H1 (cell line): Measurements from ENCODE around the gene OBP2B. TPM values are rescaled to one million over a fixed set of nuclear protein-coding genes. Genes with fewer than 3 reads are reported as not detected.

ENCODE experiments used
- CTCF ChIA-PET: fragments of 300-600 bp; sonication (Branson Sonifier 250); formaldehyde crosslinking; loops from one replicate; lab custom pipeline; 2021; ENCODE audit not compliant: partially characterized antibody; lab: Charles Lee
- POLR2A ChIA-PET: fragments of 300-600 bp; sonication (Branson Sonifier 250); formaldehyde crosslinking; loops from one replicate; lab custom pipeline; 2021; ENCODE audit warnings: inconsistent platforms; ENCODE audit not compliant: partially characterized antibody; lab: Charles Lee
- DNase-seq, 2 experiments: peaks; one replicate each; pipeline versions ENCODE4 v3.0.0 to v3.0.0-alpha.2; 2010 to 2022; ENCODE audit warnings: low spot score in 2 of 2, low read depth in 1 of 2, mixed read lengths in 1 of 2
- FAIRE-seq: peaks from 2 replicates; lab custom pipeline; 2011; peaks lifted over from hg19 to GRCh38; lab: Jason Lieb, UNC
- H2AFZ ChIP-seq: 2 replicates; pipeline ENCODE4 v1.8.1; 2012; ENCODE audit warnings: low read length, inconsistent platforms
- H2AK5ac ChIP-seq: 2 replicates; pipeline ENCODE4 v1.6.1; 2013; ENCODE audit warnings: low read depth, low read length
- H2BK120ac ChIP-seq: replicated peaks from 2 replicates; pipeline ENCODE3; 2013; ENCODE audit warnings: low read depth, low read length, inconsistent platforms
- H2BK12ac ChIP-seq: 2 replicates; pipeline ENCODE4 v1.6.1; 2013; ENCODE audit warnings: low read depth, low read length
- H2BK15ac ChIP-seq: 2 replicates; pipeline ENCODE4 v1.6.1; 2013; ENCODE audit warnings: low read length
- H2BK20ac ChIP-seq: 2 replicates; pipeline ENCODE4 v1.6.1; 2013; ENCODE audit warnings: low read length
- H2BK5ac ChIP-seq: 2 replicates; pipeline ENCODE4 v1.6.1; 2013; ENCODE audit warnings: low read depth, low read length
- H3K14ac ChIP-seq: 2 replicates; pipeline ENCODE4 v1.6.1; 2013; ENCODE audit warnings: inconsistent platforms; ENCODE audit not compliant: insufficient read length
- H3K18ac ChIP-seq: 2 replicates; pipeline ENCODE4 v1.6.1; 2013; ENCODE audit warnings: low read length; ENCODE audit errors: extremely low read depth
- H3K23ac ChIP-seq: 2 replicates; pipeline ENCODE4 v1.6.1; 2013; ENCODE audit warnings: inconsistent platforms; ENCODE audit not compliant: insufficient read length
- H3K23me2 ChIP-seq: 2 replicates; pipeline ENCODE4 v1.6.1; 2013; ENCODE audit warnings: low read depth, low read length
- H3K27ac ChIP-seq: 2 replicates; pipeline ENCODE4 v1.6.1; 2011; ENCODE audit warnings: low read depth, low read length, inconsistent platforms
- H3K27me3 ChIP-seq, 4 experiments: replicated peaks in 1 of 4; 1 replicate in 1 of 4; 2 replicates in 3 of 4; pipeline versions ENCODE4 v1.6.1 to v1.8.1; 2011 to 2013; ENCODE audit warnings: low read length in 3 of 4, mild to moderate bottlenecking in 3 of 4, inconsistent platforms in 2 of 4, mixed read lengths in 2 of 4, moderate library complexity in 1 of 4; ENCODE audit not compliant: control insufficient read depth in 3 of 4, insufficient read depth in 3 of 4; ENCODE audit errors: extremely low read depth in 1 of 4
- H3K36me3 ChIP-seq, 4 experiments: 2 replicates each; pipeline versions ENCODE4 v1.6.1 to v1.8.1; 2011 to 2013; ENCODE audit warnings: mild to moderate bottlenecking in 4 of 4, low read length in 3 of 4, moderate library complexity in 2 of 4, control low read depth in 1 of 4, inconsistent platforms in 1 of 4; ENCODE audit not compliant: insufficient read depth in 4 of 4, control insufficient read depth in 2 of 4
- H3K4ac ChIP-seq: replicated peaks from 2 replicates; pipeline ENCODE3; 2013; ENCODE audit warnings: low read length, low read depth, mixed read lengths, inconsistent platforms; ENCODE audit not compliant: insufficient read length
- H3K4me1 ChIP-seq, 4 experiments: replicated peaks in 1 of 4; 1 replicate in 1 of 4; 2 replicates in 3 of 4; pipeline versions ENCODE4 v1.6.1 to v1.8.1; 2011 to 2013; ENCODE audit warnings: low read length in 3 of 4, inconsistent platforms in 2 of 4, mixed read lengths in 1 of 4; ENCODE audit not compliant: insufficient read depth in 4 of 4, control insufficient read depth in 3 of 4
- H3K4me2 ChIP-seq, 2 experiments: 2 replicates each; pipeline versions ENCODE4 v1.6.1 to v1.8.1; 2011 to 2013; ENCODE audit warnings: low read depth in 2 of 2, low read length in 2 of 2, control low read depth in 1 of 2, inconsistent platforms in 1 of 2, mild to moderate bottlenecking in 1 of 2; ENCODE audit not compliant: insufficient read depth in 1 of 2
- H3K4me3 ChIP-seq, 4 experiments: fragments of 200-600, 300-600 bp in 1 of 4; sonication (generic), shearing (Covaris generic), sonication (Bioruptor Twin) in 1 of 4; 2 replicates each; pipeline versions ENCODE4 v1.5.1 to v1.8.1; 2011 to 2016; ENCODE audit warnings: low read length in 4 of 4, low read depth in 3 of 4, control low read depth in 2 of 4, inconsistent platforms in 2 of 4, mild to moderate bottlenecking in 2 of 4, mixed read lengths in 1 of 4, moderate library complexity in 1 of 4; ENCODE audit not compliant: insufficient read depth in 2 of 4; ENCODE audit errors: extremely low read depth in 1 of 4
- H3K56ac ChIP-seq: replicated peaks from 2 replicates; pipeline ENCODE3; 2013; ENCODE audit warnings: low read depth, mild to moderate bottlenecking, mixed read lengths, low read length, inconsistent platforms; ENCODE audit not compliant: insufficient read length
- H3K79me1 ChIP-seq: 2 replicates; pipeline ENCODE4 v1.6.1; 2013; ENCODE audit warnings: low read depth, low read length, control low read depth
- H3K79me2 ChIP-seq, 2 experiments: 2 replicates each; pipeline versions ENCODE4 v1.6.1 to v1.8.1; 2012 to 2013; ENCODE audit warnings: low read length in 2 of 2, mild to moderate bottlenecking in 2 of 2, inconsistent platforms in 1 of 2; ENCODE audit not compliant: insufficient read depth in 2 of 2, control insufficient read depth in 1 of 2
- H3K9ac ChIP-seq, 4 experiments: replicated peaks in 1 of 4; 1 replicate in 1 of 4; 2 replicates in 3 of 4; pipeline versions ENCODE4 v1.6.1 to v1.8.1; 2011 to 2013; ENCODE audit warnings: low read depth in 3 of 4, low read length in 3 of 4, control low read depth in 2 of 4, mild to moderate bottlenecking in 2 of 4, moderate library complexity in 2 of 4, inconsistent platforms in 1 of 4; ENCODE audit errors: extremely low read depth in 1 of 4
- H3K9me3 ChIP-seq, 2 experiments: 2 replicates each; pipeline versions ENCODE4 v1.6.1 to v1.8.1; 2012 to 2013; ENCODE audit warnings: mild to moderate bottlenecking in 2 of 2, moderate library complexity in 2 of 2, control low read depth in 1 of 2, inconsistent platforms in 1 of 2, low read depth in 1 of 2, low read length in 1 of 2, mixed read lengths in 1 of 2; ENCODE audit not compliant: insufficient read depth in 2 of 2
- H4K20me1 ChIP-seq, 2 experiments: replicated peaks in 1 of 2; 2 replicates each; pipeline versions ENCODE3 to v1.8.1; 2011 to 2013; ENCODE audit warnings: inconsistent platforms in 2 of 2, low read length in 2 of 2, mild to moderate bottlenecking in 1 of 2; ENCODE audit not compliant: insufficient read depth in 2 of 2, control insufficient read depth in 1 of 2
- H4K5ac ChIP-seq: 2 replicates; pipeline ENCODE4 v1.6.1; 2013; ENCODE audit warnings: low read length, low read depth, mixed read lengths, inconsistent platforms; ENCODE audit not compliant: insufficient read length
- H4K8ac ChIP-seq: 2 replicates; pipeline ENCODE4 v1.8.0; 2013; ENCODE audit warnings: mild to moderate bottlenecking, moderate library complexity, low read length, inconsistent platforms; ENCODE audit not compliant: insufficient read depth; ENCODE audit errors: extremely low read depth
- H4K91ac ChIP-seq: replicated peaks from 2 replicates; pipeline ENCODE3; 2013; ENCODE audit warnings: low read length, mixed read lengths, inconsistent platforms; ENCODE audit not compliant: insufficient read length
- BACH1 ChIP-seq: IDR thresholded peaks from 2 replicates; pipeline ENCODE4 v1.6.1; 2012; ENCODE audit warnings: low read length, improper control_type of control experiment
- BCL11A ChIP-seq, 2 experiments: IDR thresholded peaks; one replicate each; pipeline ENCODE4 v1.6.1; 2011; ENCODE audit warnings: low read depth in 2 of 2, low read length in 2 of 2, mild to moderate bottlenecking in 2 of 2
- CHD2 ChIP-seq: IDR thresholded peaks from 2 replicates; pipeline ENCODE4 v1.6.1; 2012; ENCODE audit warnings: low read length, improper control_type of control experiment
- GTF2F1 ChIP-seq: IDR thresholded peaks from 2 replicates; pipeline ENCODE4 v1.6.1; 2012; ENCODE audit warnings: low read depth, low read length, improper control_type of control experiment, borderline replicate concordance
- SP2 ChIP-seq: IDR thresholded peaks from 2 replicates; pipeline ENCODE4 v1.6.1; 2012; ENCODE audit warnings: mild to moderate bottlenecking, low read length, inconsistent platforms
- TAF1 ChIP-seq: IDR thresholded peaks from 2 replicates; pipeline ENCODE4 v1.6.1; 2011; ENCODE audit warnings: mild to moderate bottlenecking, low read depth, low read length
- TAF7 ChIP-seq: optimal IDR thresholded peaks from 2 replicates; pipeline ENCODE3; 2011; ENCODE audit warnings: low read depth, mild to moderate bottlenecking, inconsistent platforms, low read length, moderate library complexity, borderline replicate concordance
- ZNF274 ChIP-seq: IDR thresholded peaks from 2 replicates; pipeline ENCODE4 v1.7.0; 2012; ENCODE audit warnings: low read length, borderline replicate concordance; ENCODE audit errors: extremely low read depth
- WGBS, 2 experiments: shearing (Covaris generic) in 1 of 2; methylation state at CpG; one replicate each; pipeline versions ENCODE4 v1.1.6 to v1.1.7; 2013 to 2015; ENCODE audit warnings: low lambda C conversion rate in 2 of 2, mixed read lengths in 2 of 2, inconsistent platforms in 1 of 2, low coverage in 1 of 2, missing lambda C conversion rate in 1 of 2; ENCODE audit not compliant: insufficient replicate concordance in 2 of 2, insufficient coverage in 1 of 2, insufficient read length in 1 of 2; ENCODE audit errors: extremely low coverage in 1 of 2, missing lambda C conversion rate in 1 of 2; 5-methylcytosine and 5-hydroxymethylcytosine counted together
- polyA plus RNA-seq, 7 experiments: library from polyadenylated mRNA; depleted of rRNA in 3 of 7; stranded (reverse) in 5 of 7; unstranded in 2 of 7; fragments of >200 nt in 5 of 7; fragments of 200-250 nt in 2 of 7; gene quantifications; 1 replicate in 5 of 7; 2 replicates in 1 of 7; 4 replicates in 1 of 7; pipeline versions ENCODE4 v1.2.1 to v1.2.3, GENCODE V29; 2011 to 2013; ENCODE audit warnings: missing spikeins in 2 of 7, mixed read lengths in 2 of 7
- total RNA-seq: library from RNA; stranded (reverse); fragmentation: NEBNext Ultra II Directional; extraction: Animal tissue kit (Norgen Biotek cat#: 25700); gene quantifications from 2 replicates; pipeline ENCODE4 v1.2.1, GENCODE V29; 2021
- TF ChIP-seq, protein P1 (sequence below): IDR thresholded peaks from 2 replicates; pipeline ENCODE4 v1.6.1; 2012; ENCODE audit warnings: low read length, inconsistent platforms
- TF ChIP-seq, protein P2 (sequence below), 3 experiments: IDR thresholded peaks; 1 replicate in 2 of 3; 2 replicates in 1 of 3; pipeline versions ENCODE4 v1.5.1 to v1.6.1; 2011; ENCODE audit warnings: low read length in 3 of 3, mild to moderate bottlenecking in 3 of 3, inconsistent platforms in 2 of 3, low read depth in 1 of 3, moderate library complexity in 1 of 3; ENCODE audit not compliant: insufficient read depth in 1 of 3; ENCODE audit errors: control extremely low read depth in 1 of 3

OBP2B gene
- total and polyA plus RNA-seq, 2 of the 8 experiments (the other 6 are each of a cell fraction or from before 2014, with no cell fraction given), result not detected

DNA sequence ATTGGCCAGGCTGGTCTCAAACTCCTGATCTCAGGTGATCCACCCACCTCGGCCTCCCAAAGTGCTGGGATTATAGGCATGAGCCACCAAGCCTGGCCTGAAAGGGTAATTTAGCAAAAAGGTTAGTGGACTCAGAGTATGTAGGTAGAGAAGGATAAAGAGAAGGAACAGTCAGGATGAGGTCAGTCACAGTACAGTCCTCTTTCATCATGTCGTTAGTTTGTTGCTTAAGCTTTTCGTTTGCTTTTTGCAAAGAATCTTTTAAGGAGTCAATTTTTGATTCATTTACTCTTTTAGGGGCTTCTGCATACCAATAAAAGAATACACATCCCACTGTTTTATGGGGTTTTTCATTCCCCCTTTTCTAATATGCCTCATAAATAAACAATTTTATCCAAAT lies 27.5 kb downstream of the OBP2B start:
- no peak overlapping the region for H2BK20ac ChIP-seq
- DNase-seq (no peak), FAIRE-seq (no peak)
- H3K4me1 ChIP-seq, result no peaks in the 10 kb centered on the region
- H4K8ac ChIP-seq, result no peak overlapping the region
- no peak overlapping the region for H3K4me3 ChIP-seq
- no peak overlapping the region for H2BK120ac ChIP-seq
- H2BK12ac ChIP-seq, result no peak overlapping the region
- H4K5ac ChIP-seq, result no peak overlapping the region
- 77% methylated on average over 3 of the region's 3 CpGs; no CpG with 5 or more reads in 1 of the 2 experiments for WGBS, 2 experiments
- no peak overlapping the region for H3K4ac ChIP-seq
- H3K27ac ChIP-seq, result no peak overlapping the region
- no peak overlapping the region for H2BK15ac ChIP-seq
- H4K20me1 ChIP-seq, result no peaks in the 10 kb centered on the region
- no peaks in the 10 kb centered on the region for H3K36me3 ChIP-seq
- no peak overlapping the region for H4K91ac ChIP-seq
- H3K18ac ChIP-seq, result no peak overlapping the region
- no peak overlapping the region for H3K4me2 ChIP-seq
- peaks cover 0 to 2% (median 0%) of the 10 kb centered on the region in 4 experiments; a peak in 2 of 7 replicates for H3K27me3 ChIP-seq
- H3K56ac ChIP-seq, result no peak overlapping the region
- no peak overlapping the region for H3K9ac ChIP-seq
- no peak overlapping the region for H3K23ac ChIP-seq
- CTCF ChIA-PET, result interaction anchor here (0.5 to 2.8 kb wide), 21 partner anchors 9 to 305 kb away, joined by 3 to 12 read pairs (median 5); partner anchors contain the start of gene GBGT1
- H2AK5ac ChIP-seq, result no peak overlapping the region
- H2AFZ ChIP-seq, result no peak overlapping the region
- no peaks in the 10 kb centered on the region for H3K9me3 ChIP-seq
- POLR2A ChIA-PET, result interaction anchor here (1.1 to 1.5 kb wide), 2 partner anchors 151 to 169 kb away, joined by 3 to 5 read pairs; no protein-coding TSS in a partner anchor
- no peaks in the 10 kb centered on the region for H3K23me2 ChIP-seq
- no peak overlapping the region for H2BK5ac ChIP-seq
- H3K14ac ChIP-seq, result no peak overlapping the region
- no peaks in the 10 kb centered on the region for H3K79me1 ChIP-seq
- H3K79me2 ChIP-seq, result no peaks in the 10 kb centered on the region
- TF ChIP-seq, protein P1, sequence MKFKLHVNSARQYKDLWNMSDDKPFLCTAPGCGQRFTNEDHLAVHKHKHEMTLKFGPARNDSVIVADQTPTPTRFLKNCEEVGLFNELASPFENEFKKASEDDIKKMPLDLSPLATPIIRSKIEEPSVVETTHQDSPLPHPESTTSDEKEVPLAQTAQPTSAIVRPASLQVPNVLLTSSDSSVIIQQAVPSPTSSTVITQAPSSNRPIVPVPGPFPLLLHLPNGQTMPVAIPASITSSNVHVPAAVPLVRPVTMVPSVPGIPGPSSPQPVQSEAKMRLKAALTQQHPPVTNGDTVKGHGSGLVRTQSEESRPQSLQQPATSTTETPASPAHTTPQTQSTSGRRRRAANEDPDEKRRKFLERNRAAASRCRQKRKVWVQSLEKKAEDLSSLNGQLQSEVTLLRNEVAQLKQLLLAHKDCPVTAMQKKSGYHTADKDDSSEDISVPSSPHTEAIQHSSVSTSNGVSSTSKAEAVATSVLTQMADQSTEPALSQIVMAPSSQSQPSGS, result no peak
- TF ChIP-seq SP2, result no peak
- TF ChIP-seq TAF7, result no peak
- TF ChIP-seq, protein P2, sequence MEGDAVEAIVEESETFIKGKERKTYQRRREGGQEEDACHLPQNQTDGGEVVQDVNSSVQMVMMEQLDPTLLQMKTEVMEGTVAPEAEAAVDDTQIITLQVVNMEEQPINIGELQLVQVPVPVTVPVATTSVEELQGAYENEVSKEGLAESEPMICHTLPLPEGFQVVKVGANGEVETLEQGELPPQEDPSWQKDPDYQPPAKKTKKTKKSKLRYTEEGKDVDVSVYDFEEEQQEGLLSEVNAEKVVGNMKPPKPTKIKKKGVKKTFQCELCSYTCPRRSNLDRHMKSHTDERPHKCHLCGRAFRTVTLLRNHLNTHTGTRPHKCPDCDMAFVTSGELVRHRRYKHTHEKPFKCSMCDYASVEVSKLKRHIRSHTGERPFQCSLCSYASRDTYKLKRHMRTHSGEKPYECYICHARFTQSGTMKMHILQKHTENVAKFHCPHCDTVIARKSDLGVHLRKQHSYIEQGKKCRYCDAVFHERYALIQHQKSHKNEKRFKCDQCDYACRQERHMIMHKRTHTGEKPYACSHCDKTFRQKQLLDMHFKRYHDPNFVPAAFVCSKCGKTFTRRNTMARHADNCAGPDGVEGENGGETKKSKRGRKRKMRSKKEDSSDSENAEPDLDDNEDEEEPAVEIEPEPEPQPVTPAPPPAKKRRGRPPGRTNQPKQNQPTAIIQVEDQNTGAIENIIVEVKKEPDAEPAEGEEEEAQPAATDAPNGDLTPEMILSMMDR (IDR thresholded peaks at IDR 0.05; ENCODE audit: control extremely low read depth in 1 of 3, insufficient read depth in 1 of 3, low read depth in 1 of 3, low read length in 3 of 3), result no peak
- TF ChIP-seq TAF1, result no peak
- no peak for TF ChIP-seq CHD2
- TF ChIP-seq BACH1, result no peak
- no peak for TF ChIP-seq ZNF274
- no peak for TF ChIP-seq BCL11A (IDR thresholded peaks at IDR 0.05; ENCODE audit: low read depth in 2 of 2, low read length in 2 of 2)
- no peak for TF ChIP-seq GTF2F1
